ENCODE results near the gene CSF2. TPM values are rescaled to one million over a fixed set of nuclear protein-coding genes. Genes with fewer than 3 reads are reported as not detected.

Gene CSF2
- total RNA-seq, 1 donor from 2014 or later = not detected

DNA sequence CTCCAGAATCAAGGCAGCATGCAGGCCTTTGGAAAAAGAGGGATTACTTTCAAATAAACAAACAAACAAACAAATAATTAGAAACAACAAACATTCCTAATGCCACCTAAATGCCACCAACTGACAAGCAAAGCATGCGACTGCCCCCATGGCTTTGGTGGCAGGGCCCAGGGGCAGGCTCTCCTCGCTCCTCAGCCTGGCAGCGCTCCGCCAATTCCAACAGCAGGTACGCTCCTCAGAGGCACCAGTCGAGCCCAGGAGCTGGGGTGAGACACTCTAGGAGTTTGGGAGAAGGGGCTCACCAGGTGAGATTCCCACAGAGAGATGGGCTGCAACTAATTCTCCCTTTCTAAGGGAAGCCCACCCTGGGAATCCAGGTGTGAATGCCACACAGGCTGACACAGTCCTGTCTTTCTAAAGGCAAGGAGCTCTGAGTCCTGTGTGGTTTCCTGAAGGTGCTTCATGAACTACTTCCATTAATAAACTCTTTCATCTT, 27.8 kb downstream of the CSF2 start:
- no peaks in the 10 kb centered on the region for H3K4me1 Mint-ChIP-seq (ENCODE audit: low read depth, unreplicated experiment)
- no peak for DNase-seq
- H3K4me3 Mint-ChIP-seq (ENCODE audit: unreplicated experiment) = no peak overlapping the region
- TF ChIP-seq, protein P1, sequence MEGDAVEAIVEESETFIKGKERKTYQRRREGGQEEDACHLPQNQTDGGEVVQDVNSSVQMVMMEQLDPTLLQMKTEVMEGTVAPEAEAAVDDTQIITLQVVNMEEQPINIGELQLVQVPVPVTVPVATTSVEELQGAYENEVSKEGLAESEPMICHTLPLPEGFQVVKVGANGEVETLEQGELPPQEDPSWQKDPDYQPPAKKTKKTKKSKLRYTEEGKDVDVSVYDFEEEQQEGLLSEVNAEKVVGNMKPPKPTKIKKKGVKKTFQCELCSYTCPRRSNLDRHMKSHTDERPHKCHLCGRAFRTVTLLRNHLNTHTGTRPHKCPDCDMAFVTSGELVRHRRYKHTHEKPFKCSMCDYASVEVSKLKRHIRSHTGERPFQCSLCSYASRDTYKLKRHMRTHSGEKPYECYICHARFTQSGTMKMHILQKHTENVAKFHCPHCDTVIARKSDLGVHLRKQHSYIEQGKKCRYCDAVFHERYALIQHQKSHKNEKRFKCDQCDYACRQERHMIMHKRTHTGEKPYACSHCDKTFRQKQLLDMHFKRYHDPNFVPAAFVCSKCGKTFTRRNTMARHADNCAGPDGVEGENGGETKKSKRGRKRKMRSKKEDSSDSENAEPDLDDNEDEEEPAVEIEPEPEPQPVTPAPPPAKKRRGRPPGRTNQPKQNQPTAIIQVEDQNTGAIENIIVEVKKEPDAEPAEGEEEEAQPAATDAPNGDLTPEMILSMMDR (IDR thresholded peaks at IDR 0.05; ENCODE audit: partially characterized antibody, unreplicated experiment) = no peak
- H3K9me3 Mint-ChIP-seq (ENCODE audit: unreplicated experiment) = no peaks in the 10 kb centered on the region
- H3K36me3 Mint-ChIP-seq (ENCODE audit: unreplicated experiment) = no peaks in the 10 kb centered on the region
- no peak overlapping the region for H3K27ac Mint-ChIP-seq (ENCODE audit: unreplicated experiment)
- H3K27me3 Mint-ChIP-seq (ENCODE audit: unreplicated experiment) = no peaks in the 10 kb centered on the region

DNA sequence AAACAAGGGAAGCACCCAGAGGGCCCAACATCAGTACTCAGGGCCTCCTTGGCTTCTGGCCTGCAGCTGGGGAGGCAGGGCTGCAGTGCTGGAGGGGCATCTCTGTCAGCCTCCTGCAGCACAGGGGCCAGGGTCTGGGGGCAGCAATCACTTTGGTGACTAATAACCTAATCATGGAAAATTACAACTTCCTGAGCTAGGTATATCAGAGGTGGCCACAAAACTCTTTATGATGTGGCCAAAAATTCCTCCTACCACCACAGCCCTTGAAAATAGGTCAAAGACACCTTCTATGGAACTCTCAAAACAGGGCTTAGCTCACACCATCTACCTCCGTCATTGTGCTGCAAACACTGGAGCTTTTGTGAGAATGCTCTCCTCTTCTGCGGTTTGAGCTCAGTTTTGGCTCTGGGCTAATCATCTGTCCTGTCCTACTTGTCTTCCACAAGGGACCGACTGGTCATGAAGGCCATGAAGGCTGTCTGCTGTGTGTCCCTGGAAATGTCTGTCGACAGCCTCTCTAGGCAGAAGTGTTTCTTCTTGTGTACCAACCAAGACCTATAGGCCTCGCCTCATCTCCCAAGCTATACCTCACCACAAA, 28.6 kb downstream of the CSF2 start:
- Mint-ChIP-seq H3K4me1 (ENCODE audit: low read depth, unreplicated experiment) (no peaks in the 10 kb centered on the region), H3K9me3 (ENCODE audit: unreplicated experiment) (no peaks in the 10 kb centered on the region), H3K36me3 (ENCODE audit: unreplicated experiment) (no peaks in the 10 kb centered on the region), H3K4me3 (ENCODE audit: unreplicated experiment) (no peak overlapping the region), H3K27ac (ENCODE audit: unreplicated experiment) (no peak overlapping the region), H3K27me3 (ENCODE audit: unreplicated experiment) (no peaks in the 10 kb centered on the region)
- no peak for DNase-seq
- TF ChIP-seq, protein P1 (IDR thresholded peaks at IDR 0.05; ENCODE audit: partially characterized antibody, unreplicated experiment) = no peak

DNA sequence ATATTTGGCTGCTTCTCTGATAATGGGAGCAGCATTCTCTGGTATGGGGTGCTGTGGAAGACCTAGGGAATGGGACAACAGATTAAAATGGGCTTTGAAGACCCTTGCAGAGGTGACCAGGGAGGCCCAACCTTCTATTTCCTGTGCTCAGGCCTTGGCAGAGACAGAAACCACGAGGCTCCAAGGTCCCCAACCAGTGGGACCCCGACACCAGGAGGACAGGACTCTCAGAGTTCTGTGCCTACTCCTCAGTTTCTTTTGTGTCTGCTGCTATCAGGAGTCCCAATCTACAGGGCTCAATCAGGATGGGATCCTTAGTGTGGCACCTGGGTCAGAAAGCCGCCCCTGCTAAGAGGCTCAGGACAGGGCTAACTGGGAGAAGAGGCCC, 29.3 kb downstream of the CSF2 start:
- H3K27ac Mint-ChIP-seq (ENCODE audit: unreplicated experiment) = no peak overlapping the region
- DNase-seq = no peak
- no peaks in the 10 kb centered on the region for H3K36me3 Mint-ChIP-seq (ENCODE audit: unreplicated experiment)
- TF ChIP-seq, protein P1 (IDR thresholded peaks at IDR 0.05; ENCODE audit: partially characterized antibody, unreplicated experiment) = no peak
- H3K4me3 Mint-ChIP-seq (ENCODE audit: unreplicated experiment) = no peak overlapping the region
- H3K9me3 Mint-ChIP-seq (ENCODE audit: unreplicated experiment) = no peaks in the 10 kb centered on the region
- H3K27me3 Mint-ChIP-seq (ENCODE audit: unreplicated experiment) = no peaks in the 10 kb centered on the region
- H3K4me1 Mint-ChIP-seq (ENCODE audit: low read depth, unreplicated experiment) = no peaks in the 10 kb centered on the region

DNA sequence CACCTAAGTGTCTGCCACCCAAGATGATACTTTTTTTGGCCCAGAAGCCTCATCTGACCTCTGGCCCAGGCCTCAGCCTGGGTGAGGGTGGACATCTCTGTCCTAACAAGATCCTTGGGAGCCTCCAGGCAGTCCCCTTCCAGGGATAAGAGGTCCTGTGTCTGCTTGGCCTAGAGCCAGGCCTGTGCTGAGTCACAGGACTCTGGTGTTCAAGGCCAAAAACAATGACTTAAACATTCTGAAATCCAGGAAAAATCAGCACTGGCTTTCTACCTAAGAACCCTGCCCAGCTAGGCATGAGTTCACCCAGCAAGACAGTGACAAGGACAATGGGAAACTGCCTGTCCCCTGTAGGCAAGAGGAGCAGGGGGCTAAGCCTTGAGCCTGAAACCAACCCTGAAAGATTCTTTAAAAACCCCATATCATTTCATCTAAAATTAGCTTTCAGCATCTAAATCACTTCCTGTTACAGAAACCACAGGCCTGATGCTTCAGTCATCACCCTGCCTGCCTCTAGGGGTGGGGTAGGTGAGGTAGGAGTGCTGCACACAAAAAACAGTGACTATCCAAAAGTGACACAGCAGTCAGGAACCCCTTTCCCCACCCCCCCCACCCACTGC, 29.9 kb downstream of the CSF2 start:
- Mint-ChIP-seq H3K4me1 (ENCODE audit: low read depth, unreplicated experiment) (no peaks in the 10 kb centered on the region), H3K4me3 (ENCODE audit: unreplicated experiment) (no peak overlapping the region), H3K9me3 (ENCODE audit: unreplicated experiment) (no peaks in the 10 kb centered on the region), H3K36me3 (ENCODE audit: unreplicated experiment) (no peaks in the 10 kb centered on the region), H3K27ac (ENCODE audit: unreplicated experiment) (no peak overlapping the region), H3K27me3 (ENCODE audit: unreplicated experiment) (no peaks in the 10 kb centered on the region)
- DNase-seq = no peak
- TF ChIP-seq, protein P1 (IDR thresholded peaks at IDR 0.05; ENCODE audit: partially characterized antibody, unreplicated experiment) = no peak

DNA sequence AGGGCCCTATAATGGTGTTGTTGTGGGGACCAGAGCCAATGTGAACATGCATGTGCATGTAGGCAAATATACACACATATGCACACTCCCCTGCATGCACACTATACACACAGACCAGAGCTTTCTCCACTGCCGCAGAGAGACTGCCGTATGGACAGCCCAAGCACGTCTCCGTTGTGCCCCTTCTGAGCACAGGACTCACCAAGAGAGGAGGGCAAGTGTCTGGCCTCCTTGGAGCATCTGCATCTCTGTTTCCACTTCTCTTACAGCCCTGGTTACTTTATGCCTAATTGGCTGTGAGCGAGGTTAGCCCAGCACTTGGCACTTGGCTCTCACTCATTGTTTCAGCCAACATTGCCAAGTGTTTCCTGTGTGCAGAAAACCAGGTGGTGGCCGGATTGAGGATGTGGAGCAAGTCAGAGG, 30.4 kb downstream of the CSF2 start:
- DNase-seq = no peak
- TF ChIP-seq, protein P1 (IDR thresholded peaks at IDR 0.05; ENCODE audit: partially characterized antibody, unreplicated experiment) = no peak
- H3K27ac Mint-ChIP-seq (ENCODE audit: unreplicated experiment) = no peak overlapping the region
- no peaks in the 10 kb centered on the region for H3K27me3 Mint-ChIP-seq (ENCODE audit: unreplicated experiment)
- no peaks in the 10 kb centered on the region for H3K4me1 Mint-ChIP-seq (ENCODE audit: low read depth, unreplicated experiment)
- no peak overlapping the region for H3K4me3 Mint-ChIP-seq (ENCODE audit: unreplicated experiment)
- no peaks in the 10 kb centered on the region for H3K36me3 Mint-ChIP-seq (ENCODE audit: unreplicated experiment)
- no peaks in the 10 kb centered on the region for H3K9me3 Mint-ChIP-seq (ENCODE audit: unreplicated experiment)

Data from glutamatergic neuron (in vitro differentiated cells).